ENCODE data around the gene MAD1L1.

Gene MAD1L1

GRCh38 chr7:1964211-1964912 is 268.4 kb downstream of the MAD1L1 start:
- Histone ChIP-seq H3K36me3 (ENCODE audit: control insufficient read depth, insufficient read depth, low read length) (no peaks in the 10 kb centered on the region), H3K9me3 (ENCODE audit: control insufficient read depth, insufficient read depth, low read length) (no peaks in the 10 kb centered on the region), H3K4me3 (ENCODE audit: low read depth, low read length) (no peak overlapping the region), H3K9ac (ENCODE audit: low read depth, low read length) (no peak overlapping the region), H3K27me3 (ENCODE audit: control insufficient read depth, insufficient read depth, low read length) (no peaks in the 10 kb centered on the region), H3K4me1 (ENCODE audit: control insufficient read depth, insufficient read depth, low read length) (no peaks in the 10 kb centered on the region), H3K27ac (ENCODE audit: low read depth, low read length) (no peak overlapping the region)

- no peaks in the 10 kb centered on the region for H3K4me1 ChIP-seq (ENCODE audit: control insufficient read depth, insufficient read depth, low read length)
- no peak overlapping the region for H3K27ac ChIP-seq (ENCODE audit: low read depth, low read length)
- no peak overlapping the region for H3K9ac ChIP-seq (ENCODE audit: low read depth, low read length)
- no peaks in the 10 kb centered on the region for H3K36me3 ChIP-seq (ENCODE audit: control insufficient read depth, insufficient read depth, low read length)
- no peaks in the 10 kb centered on the region for H3K9me3 ChIP-seq (ENCODE audit: control insufficient read depth, insufficient read depth, low read length)
- no peak overlapping the region for H3K4me3 ChIP-seq (ENCODE audit: low read depth, low read length)
- no peaks in the 10 kb centered on the region for H3K27me3 ChIP-seq (ENCODE audit: control insufficient read depth, insufficient read depth, low read length)
Measured at GRCh38 chr7:1963575-1963974, 269.2 kb downstream of the MAD1L1 start.

- no peaks in the 10 kb centered on the region for H3K4me1 ChIP-seq (ENCODE audit: control insufficient read depth, insufficient read depth, low read length)
- H3K9me3 ChIP-seq (ENCODE audit: control insufficient read depth, insufficient read depth, low read length), result no peaks in the 10 kb centered on the region
- no peak overlapping the region for H3K27ac ChIP-seq (ENCODE audit: low read depth, low read length)
- H3K27me3 ChIP-seq (ENCODE audit: control insufficient read depth, insufficient read depth, low read length), result no peaks in the 10 kb centered on the region
- H3K4me3 ChIP-seq (ENCODE audit: low read depth, low read length), result no peak overlapping the region
- H3K36me3 ChIP-seq (ENCODE audit: control insufficient read depth, insufficient read depth, low read length), result no peaks in the 10 kb centered on the region
- no peak overlapping the region for H3K9ac ChIP-seq (ENCODE audit: low read depth, low read length)
Measured at GRCh38 chr7:1961701-1962276, 271.0 kb downstream of the MAD1L1 start.

- Histone ChIP-seq H3K4me3 (ENCODE audit: low read depth, low read length) (no peak overlapping the region), H3K27ac (ENCODE audit: low read depth, low read length) (no peak overlapping the region), H3K4me1 (ENCODE audit: control insufficient read depth, insufficient read depth, low read length) (no peaks in the 10 kb centered on the region), H3K9me3 (ENCODE audit: control insufficient read depth, insufficient read depth, low read length) (no peaks in the 10 kb centered on the region), H3K36me3 (ENCODE audit: control insufficient read depth, insufficient read depth, low read length) (no peaks in the 10 kb centered on the region), H3K9ac (ENCODE audit: low read depth, low read length) (no peak overlapping the region), H3K27me3 (ENCODE audit: control insufficient read depth, insufficient read depth, low read length) (no peaks in the 10 kb centered on the region)
Measured at GRCh38 chr7:1959305-1959704, 273.4 kb downstream of the MAD1L1 start.

GRCh38 chr7:1957471-1958225 is 275.1 kb downstream of the MAD1L1 start:
- Histone ChIP-seq H3K9me3 (ENCODE audit: control insufficient read depth, insufficient read depth, low read length) (no peaks in the 10 kb centered on the region), H3K27ac (ENCODE audit: low read depth, low read length) (no peak overlapping the region), H3K27me3 (ENCODE audit: control insufficient read depth, insufficient read depth, low read length) (no peaks in the 10 kb centered on the region), H3K4me1 (ENCODE audit: control insufficient read depth, insufficient read depth, low read length) (no peaks in the 10 kb centered on the region), H3K4me3 (ENCODE audit: low read depth, low read length) (no peak overlapping the region), H3K9ac (ENCODE audit: low read depth, low read length) (no peak overlapping the region), H3K36me3 (ENCODE audit: control insufficient read depth, insufficient read depth, low read length) (no peaks in the 10 kb centered on the region)

GRCh38 chr7:1956611-1957470 is 275.9 kb downstream of the MAD1L1 start:
- H3K9ac ChIP-seq (ENCODE audit: low read depth, low read length), result no peak overlapping the region
- H3K27ac ChIP-seq (ENCODE audit: low read depth, low read length), result no peak overlapping the region
- no peaks in the 10 kb centered on the region for H3K4me1 ChIP-seq (ENCODE audit: control insufficient read depth, insufficient read depth, low read length)
- H3K9me3 ChIP-seq (ENCODE audit: control insufficient read depth, insufficient read depth, low read length), result no peaks in the 10 kb centered on the region
- no peaks in the 10 kb centered on the region for H3K36me3 ChIP-seq (ENCODE audit: control insufficient read depth, insufficient read depth, low read length)
- H3K4me3 ChIP-seq (ENCODE audit: low read depth, low read length), result no peak overlapping the region
- no peaks in the 10 kb centered on the region for H3K27me3 ChIP-seq (ENCODE audit: control insufficient read depth, insufficient read depth, low read length)

GRCh38 chr7:1956141-1956540 is 276.6 kb downstream of the MAD1L1 start:
- H3K9me3 ChIP-seq (ENCODE audit: control insufficient read depth, insufficient read depth, low read length), result no peaks in the 10 kb centered on the region
- H3K36me3 ChIP-seq (ENCODE audit: control insufficient read depth, insufficient read depth, low read length), result no peaks in the 10 kb centered on the region
- H3K4me1 ChIP-seq (ENCODE audit: control insufficient read depth, insufficient read depth, low read length), result no peaks in the 10 kb centered on the region
- no peaks in the 10 kb centered on the region for H3K27me3 ChIP-seq (ENCODE audit: control insufficient read depth, insufficient read depth, low read length)
- no peak overlapping the region for H3K4me3 ChIP-seq (ENCODE audit: low read depth, low read length)
- no peak overlapping the region for H3K27ac ChIP-seq (ENCODE audit: low read depth, low read length)
- no peak overlapping the region for H3K9ac ChIP-seq (ENCODE audit: low read depth, low read length)

- no peaks in the 10 kb centered on the region for H3K36me3 ChIP-seq (ENCODE audit: control insufficient read depth, insufficient read depth, low read length)
- no peak overlapping the region for H3K9ac ChIP-seq (ENCODE audit: low read depth, low read length)
- no peaks in the 10 kb centered on the region for H3K27me3 ChIP-seq (ENCODE audit: control insufficient read depth, insufficient read depth, low read length)
- no peak overlapping the region for H3K4me3 ChIP-seq (ENCODE audit: low read depth, low read length)
- no peaks in the 10 kb centered on the region for H3K4me1 ChIP-seq (ENCODE audit: control insufficient read depth, insufficient read depth, low read length)
- H3K27ac ChIP-seq (ENCODE audit: low read depth, low read length), result no peak overlapping the region
- H3K9me3 ChIP-seq (ENCODE audit: control insufficient read depth, insufficient read depth, low read length), result no peaks in the 10 kb centered on the region
Measured at GRCh38 chr7:1954366-1955004, 278.3 kb downstream of the MAD1L1 start.

GRCh38 chr7:1953199-1954190 is 279.2 kb downstream of the MAD1L1 start:
- Histone ChIP-seq H3K4me3 (ENCODE audit: low read depth, low read length) (no peak overlapping the region), H3K36me3 (ENCODE audit: control insufficient read depth, insufficient read depth, low read length) (no peaks in the 10 kb centered on the region), H3K27me3 (ENCODE audit: control insufficient read depth, insufficient read depth, low read length) (no peaks in the 10 kb centered on the region), H3K9me3 (ENCODE audit: control insufficient read depth, insufficient read depth, low read length) (no peaks in the 10 kb centered on the region), H3K9ac (ENCODE audit: low read depth, low read length) (no peak overlapping the region), H3K4me1 (ENCODE audit: control insufficient read depth, insufficient read depth, low read length) (no peaks in the 10 kb centered on the region), H3K27ac (ENCODE audit: low read depth, low read length) (no peak overlapping the region)
